Measurements from ENCODE around the gene RSRC1. TPM values are rescaled to one million over a fixed set of nuclear protein-coding genes. Genes with fewer than 3 reads are reported as not detected.
"Not testable (repeated sequence)": the region's sequence is repeated elsewhere in the genome, so short reads cannot be mapped to it uniquely, and the experiment has no call there.

RSRC1 gene
- total RNA-seq, 1 donor from 2014 or later: 38.9 TPM

DNA sequence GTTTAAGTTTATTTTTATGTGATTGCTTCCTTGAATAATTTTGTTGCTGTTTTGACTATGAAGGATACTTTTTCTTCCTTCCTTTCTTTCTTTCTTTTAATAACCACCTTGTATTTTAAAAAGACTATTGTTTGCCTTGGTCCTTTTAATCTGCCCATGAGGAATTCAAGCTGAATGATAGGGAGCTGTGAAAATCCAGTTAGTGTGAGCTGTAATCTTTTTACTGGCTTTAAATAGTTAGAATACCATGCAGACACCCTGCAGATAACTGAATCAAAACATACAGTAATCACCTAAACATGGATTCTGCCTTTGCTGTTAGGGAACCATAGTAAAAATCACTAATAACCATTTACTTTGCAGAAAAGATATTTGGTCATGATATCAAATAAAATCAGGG is 110.7 kb downstream of the RSRC1 start:
- no peak for DNase-seq (ENCODE audit: low read depth, low spot score)

DNA sequence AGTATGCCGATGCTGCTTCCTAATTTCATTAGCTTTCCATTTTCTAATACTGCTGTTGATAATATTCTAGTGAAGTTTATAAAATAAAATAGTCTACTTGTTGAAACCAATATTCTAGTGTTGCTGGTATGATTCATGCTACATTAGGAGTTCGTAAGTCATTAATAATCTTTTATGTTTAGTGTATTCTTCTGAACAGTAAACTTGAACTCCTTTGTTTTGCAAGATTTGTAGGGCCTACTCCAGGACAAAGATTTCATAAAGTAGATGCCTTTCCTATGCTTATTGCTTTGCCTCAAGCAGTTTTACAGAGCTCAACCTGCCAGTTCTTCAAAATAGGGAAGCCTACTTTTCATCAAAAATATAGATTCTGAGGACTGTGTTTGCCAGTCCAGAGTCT is 111.5 kb downstream of the RSRC1 start:
- no peak for DNase-seq (ENCODE audit: low read depth, low spot score)

DNA sequence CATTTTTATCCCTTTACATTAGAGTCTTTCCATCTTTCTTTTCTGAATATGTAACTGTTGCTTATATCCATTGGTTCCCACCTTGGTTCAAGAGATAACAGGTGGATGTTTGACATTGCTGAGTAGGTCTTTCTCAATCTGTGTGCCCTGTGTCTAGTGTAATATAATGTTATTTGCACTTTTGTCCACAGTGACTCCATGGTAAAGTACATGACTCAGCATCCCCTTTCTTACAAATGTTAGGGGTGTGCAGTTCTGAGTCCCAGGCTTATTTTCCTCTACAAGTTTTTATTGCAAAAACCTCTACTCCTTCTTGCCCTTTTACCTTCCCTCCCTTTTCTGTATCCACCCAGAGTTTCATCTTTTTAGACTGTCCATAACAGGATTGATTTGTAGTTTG is 116.5 kb downstream of the RSRC1 start:
- DNase-seq (ENCODE audit: low read depth, low spot score): no peak

DNA sequence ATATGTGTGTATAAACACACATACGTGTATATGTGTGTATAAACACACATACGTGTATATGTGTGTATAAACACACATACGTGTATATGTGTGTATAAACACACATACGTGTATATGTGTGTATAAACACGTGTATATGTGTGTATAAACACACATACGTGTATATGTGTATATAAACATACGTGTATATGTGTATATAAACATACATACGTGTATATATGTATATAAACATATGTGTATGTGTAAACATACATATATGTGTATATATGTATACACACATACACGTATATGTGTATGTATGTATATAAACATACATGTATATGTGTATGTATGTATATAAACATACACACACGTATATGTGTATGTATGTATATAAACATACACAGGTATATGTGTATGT is 119.1 kb downstream of the RSRC1 start:
- not testable (repeated sequence) for DNase-seq (ENCODE audit: low read depth, low spot score)

DNA sequence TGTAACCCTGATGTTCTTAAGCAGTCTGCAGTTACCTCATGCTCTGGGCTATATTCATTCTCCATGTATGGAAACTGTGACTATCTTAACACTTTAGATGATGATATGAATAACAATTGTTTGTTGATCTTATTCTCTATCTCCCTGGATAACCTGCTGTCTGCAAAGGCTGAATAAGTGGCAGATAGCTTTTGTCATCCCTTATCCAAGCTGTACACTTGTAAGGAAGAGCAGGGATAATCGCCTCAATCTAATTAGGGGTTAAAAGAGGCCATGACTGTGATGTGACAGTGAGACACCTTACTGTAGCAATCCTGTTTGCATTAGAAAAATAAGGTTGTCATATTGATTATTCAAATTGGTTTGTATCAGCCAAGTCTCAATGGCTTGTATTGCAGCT is 123.9 kb downstream of the RSRC1 start:
- DNase-seq (ENCODE audit: low read depth, low spot score): no peak

DNA sequence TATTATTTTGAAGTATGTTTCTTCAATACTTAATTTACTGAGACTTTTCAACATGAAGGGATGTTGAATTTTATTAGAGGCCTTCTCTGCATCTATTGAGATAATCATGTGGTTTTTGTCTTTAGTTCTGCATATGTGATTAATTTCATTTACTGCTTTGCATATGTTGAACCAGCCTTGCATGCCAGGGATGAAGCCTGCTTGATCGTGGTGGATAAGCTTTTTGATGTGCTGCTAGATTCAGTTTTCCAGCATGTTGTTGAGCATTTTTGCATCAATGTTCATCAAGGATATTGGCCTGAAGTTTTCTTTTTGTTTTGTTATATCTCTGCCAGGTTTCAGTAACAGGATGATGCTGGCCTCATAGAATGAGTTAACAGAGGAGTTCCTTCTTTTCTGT is 134.4 kb downstream of the RSRC1 start:
- DNase-seq (ENCODE audit: low read depth, low spot score): no peak

DNA sequence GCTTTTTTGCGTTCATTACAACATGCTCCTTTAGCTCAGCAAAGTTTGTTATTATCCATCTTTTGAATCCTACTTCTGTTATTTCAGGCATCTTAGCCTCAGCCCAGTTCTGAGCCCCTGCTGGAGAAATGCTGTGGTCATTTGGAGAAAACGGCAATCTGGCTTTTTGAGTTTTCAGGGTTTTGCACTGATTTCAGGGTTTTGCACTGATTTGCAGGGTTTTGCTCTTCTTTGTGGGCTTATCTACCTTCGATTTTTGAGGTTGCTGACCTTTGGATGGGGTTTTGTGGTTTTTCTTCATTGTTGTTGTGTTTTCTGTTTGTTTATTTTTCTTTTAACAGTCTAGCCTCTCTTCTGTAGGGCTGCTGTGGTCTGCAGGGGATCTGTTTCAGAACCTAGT is 137.4 kb downstream of the RSRC1 start:
- no peak for DNase-seq (ENCODE audit: low read depth, low spot score)

DNA sequence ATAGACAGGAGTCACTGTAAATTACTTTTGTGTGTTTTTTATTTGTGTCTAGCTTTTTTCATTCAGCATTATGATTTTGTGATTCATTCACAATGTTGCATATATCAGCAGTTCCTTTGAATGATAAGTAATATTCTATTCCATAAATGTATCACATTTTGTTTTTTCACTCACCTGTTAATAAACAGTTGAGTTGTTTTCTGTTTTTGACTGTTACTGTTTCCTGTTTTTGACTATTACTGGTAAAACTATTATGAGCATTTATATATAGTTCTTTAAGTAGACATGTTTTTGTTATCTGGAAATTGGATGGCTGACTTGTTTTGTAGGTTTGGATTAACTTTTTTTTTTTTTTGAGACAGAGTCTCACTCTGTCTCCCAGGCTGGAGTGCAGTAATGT is 138.4 kb downstream of the RSRC1 start:
- DNase-seq (ENCODE audit: low read depth, low spot score): no peak

DNA sequence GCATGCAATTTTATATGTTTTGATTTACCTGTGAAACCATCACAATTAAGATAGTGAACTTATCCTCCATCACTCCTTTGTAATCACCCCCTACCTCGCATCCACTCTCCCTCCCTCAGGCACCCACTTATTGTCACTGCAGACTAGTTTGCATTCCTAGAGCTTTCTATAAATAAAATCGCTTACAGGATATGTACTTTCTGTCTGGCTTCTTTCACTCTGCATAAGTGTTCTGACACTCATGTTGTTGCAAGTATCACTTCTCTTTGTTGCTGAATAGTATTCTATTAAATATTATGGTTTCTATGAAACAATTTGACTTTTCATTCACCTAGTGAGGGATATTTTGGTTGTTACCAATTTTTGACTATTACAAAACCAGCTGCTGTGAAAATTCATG is 139.3 kb downstream of the RSRC1 start:
- no peak for DNase-seq (ENCODE audit: low read depth, low spot score)

DNA sequence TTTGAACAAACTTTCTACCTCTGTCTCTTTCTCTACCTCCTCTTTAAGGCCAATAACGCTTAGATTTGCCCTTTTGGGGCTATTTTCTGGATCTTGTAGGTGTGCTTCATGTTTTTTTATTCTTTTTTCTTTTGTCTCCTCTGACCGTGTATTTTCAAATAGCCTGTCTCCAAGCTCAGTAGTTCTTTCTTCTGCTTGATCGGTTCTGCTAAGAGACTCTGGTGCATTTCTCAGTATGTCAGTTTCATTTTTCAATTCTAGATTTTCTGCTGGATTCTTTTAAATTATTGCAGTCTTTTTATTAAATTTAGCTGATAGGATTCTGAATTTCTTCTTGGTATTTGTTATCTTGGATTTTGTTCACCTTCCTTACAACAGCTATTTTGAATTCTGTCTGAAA is 148.7 kb downstream of the RSRC1 start:
- DNase-seq (ENCODE audit: low read depth, low spot score): no peak

DNA sequence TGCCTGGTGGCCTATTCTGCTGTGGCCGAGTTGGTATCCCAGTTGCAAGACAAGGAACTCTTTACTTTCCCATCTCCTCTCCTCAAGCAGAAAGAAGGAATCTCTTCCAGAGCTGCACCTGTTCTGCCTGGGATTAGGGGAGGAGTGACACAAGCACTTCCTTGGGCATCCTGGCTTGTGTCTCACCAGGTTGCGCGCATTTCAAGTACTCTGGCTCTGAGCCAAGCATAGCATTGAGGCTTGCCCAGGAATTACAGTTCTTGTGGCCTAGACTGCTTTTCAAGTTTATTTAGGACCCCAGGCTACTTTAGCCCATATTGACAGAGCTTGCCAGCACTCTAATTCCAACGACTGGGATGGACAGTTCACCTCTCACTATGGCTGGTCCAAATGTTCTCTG is 150.5 kb downstream of the RSRC1 start:
- no peak for DNase-seq (ENCODE audit: low read depth, low spot score)

DNA sequence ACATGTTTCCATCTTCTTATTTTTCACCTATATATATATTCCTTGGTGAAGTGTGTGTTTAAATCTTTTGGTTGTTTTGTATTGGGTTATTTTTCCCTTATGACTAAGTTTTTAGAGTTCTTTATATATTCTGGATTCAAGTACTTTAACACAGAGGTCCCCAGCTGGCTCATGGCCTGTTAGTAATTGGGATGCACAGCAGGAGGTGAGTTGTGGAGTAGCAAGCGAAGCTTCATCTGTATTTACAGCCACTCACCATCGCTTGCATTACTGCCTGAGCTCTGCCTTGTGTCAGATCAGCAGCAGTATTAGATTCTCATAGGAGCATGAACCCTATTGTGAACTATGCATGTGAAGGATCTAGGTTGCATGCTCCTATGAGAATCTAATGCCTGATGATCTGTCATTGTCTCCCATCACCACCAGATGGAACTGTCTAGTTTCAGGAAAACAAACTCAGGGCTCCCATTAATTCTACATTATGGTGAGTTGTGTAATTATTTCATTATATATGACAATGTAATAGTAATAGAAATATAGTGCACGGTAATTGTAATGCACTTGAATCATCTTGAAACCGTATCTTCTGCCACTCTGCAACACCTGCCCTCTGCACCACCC is 151.6 kb downstream of the RSRC1 start:
- no peak for DNase-seq (ENCODE audit: low read depth, low spot score)

DNA sequence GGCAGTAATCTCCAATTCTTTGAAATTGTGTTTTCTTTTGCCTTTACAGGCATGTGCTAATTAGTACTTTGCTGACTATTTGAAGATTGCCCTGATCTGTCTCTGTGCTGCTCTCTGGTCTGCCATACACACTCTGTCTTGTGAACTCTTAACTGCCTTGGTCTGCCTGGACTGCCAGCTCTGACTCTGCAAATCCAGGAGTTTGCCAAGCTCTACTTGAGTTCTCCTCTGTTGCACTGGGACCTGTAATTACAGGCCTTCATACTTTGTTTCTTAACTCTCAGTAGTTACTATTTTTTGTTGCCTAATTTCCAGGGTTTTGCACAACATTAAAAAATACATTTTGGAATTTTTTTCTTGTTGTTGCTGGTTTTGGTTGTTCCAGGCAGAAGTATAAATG is 155.0 kb downstream of the RSRC1 start:
- DNase-seq (ENCODE audit: low read depth, low spot score): no peak

DNA sequence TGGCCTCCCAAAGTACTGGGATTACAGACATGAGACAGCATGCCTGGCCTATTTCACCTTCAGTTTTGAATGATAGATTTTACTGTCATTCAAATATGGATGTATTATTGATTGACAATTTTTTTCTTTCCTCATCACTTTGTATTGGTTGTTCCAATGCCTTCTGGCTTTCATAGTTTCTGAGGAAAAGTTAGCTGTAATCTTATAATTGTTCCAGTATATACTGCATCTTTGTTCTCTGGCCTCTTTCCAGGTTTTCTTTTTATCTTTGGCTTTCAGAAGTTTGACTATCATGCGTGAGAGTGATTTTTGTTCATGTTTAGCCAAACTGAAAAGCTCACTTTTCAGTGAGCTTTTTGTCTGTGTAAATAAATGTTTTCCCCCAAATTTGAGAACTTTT is 157.1 kb downstream of the RSRC1 start:
- DNase-seq (ENCODE audit: low read depth, low spot score): no peak

DNA sequence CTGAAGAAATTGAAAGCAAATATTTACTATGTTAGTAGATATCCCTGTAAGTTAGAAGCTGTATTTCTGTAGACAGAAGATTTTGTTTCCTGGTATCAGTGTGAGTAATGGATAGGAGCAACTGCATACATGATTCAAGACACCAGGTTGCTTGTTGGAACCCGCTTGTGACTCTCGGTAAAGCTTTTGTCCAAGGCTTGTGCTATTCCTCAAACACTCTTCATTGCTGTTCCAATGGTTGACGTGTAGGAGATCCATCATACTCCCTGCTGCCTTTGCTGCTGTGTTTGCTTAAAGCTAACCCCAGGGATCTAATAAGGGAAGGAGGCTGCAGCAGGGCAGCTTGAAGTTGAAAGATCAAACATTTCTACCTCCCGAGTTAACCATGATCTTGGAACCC is 160.1 kb downstream of the RSRC1 start:
- DNase-seq (ENCODE audit: low read depth, low spot score): no peak

DNA sequence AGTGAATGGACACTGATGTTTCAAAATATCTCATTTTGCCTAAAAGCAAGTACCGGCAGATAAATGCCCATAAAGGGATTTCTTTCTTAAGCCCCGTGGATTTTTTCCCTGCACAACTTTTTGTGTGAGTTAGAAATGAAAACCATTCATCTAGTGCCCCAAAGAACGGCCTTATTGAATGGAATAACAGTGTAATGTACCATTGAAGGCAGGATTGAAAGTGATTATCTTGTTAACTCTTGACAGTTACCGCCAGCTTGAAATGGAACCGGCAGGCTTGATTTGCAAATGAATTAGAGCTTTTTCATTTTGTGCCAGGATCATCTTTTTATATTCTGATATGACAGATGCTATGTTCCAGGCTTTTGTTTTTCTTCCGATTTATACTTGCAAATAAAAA is 162.2 kb downstream of the RSRC1 start:
- DNase-seq (ENCODE audit: low read depth, low spot score): no peak

DNA sequence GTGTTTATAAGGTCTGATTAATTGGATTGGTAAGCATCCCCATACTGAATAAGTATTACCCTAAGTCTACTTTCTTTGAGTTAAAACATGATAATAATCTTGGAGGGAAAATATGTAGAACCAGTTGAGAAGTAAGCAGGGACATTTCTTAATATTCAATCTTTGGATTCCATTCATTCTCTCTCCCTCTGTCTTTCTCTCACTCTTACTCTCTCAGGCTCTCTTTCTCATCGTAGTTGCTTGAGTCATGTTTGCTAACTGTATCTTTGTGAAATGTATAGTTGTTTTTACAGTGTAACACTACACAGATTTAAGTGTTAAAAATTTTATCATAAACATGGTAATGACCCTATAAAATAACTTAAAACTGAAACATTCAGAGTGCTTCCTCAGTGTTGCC is 163.8 kb downstream of the RSRC1 start:
- no peak for DNase-seq (ENCODE audit: low read depth, low spot score)

DNA sequence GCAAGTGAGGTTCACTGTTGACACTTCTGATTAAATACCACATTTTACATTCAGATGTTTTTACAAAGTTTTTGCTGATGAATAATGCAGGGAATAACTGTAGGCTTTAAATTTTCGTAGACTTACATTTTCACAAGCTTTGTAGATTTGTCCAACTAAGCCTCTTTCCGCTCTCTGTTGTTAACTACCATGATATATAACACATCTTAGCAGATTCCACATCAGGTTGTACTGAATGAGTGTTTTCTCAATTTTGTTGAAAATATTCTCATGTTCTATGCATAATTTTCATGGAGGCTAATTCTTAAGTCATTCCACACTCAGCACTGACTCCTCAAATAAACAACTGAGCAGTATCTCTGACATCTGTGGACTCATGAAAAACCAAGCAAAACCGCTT is 168.3 kb downstream of the RSRC1 start:
- DNase-seq (ENCODE audit: low read depth, low spot score): no peak

DNA sequence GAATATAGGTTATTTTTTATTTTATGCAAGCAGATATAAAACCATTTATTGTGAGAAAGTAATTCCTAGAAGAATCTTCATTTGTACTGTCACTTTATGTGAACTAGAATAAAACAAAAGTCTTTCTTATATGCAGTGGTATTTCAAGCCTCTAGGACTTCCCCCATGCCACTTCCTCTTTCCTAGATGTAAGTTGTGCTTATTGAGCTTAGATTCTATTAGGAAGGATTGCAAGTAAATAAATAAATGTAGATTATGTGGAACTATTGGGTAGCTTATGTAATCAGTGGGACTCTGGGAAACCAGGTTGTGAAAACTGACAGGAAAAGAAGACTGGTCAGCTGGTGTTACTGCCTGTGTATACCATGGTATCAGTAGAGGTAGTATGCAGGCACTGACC is 169.7 kb downstream of the RSRC1 start:
- no peak for DNase-seq (ENCODE audit: low read depth, low spot score)

DNA sequence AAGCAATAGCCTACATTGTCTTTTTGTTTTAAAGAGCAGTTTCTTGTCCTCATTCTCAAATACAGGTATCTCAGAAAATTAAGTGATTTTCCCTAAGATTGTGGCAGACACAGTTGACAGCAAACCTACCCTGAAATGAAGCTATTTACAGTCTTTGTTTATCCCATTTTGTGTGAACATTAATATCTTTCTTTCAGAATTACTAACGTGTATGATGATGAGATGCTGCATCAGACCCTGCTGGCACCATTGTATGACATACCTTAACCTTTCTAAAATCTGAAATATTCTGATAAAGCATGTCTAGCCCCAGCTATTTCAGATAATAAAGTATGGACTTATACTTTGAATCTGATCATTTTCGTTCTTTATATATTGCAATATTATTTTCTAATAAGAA is 185.9 kb downstream of the RSRC1 start:
- DNase-seq (ENCODE audit: low read depth, low spot score): no peak

DNA sequence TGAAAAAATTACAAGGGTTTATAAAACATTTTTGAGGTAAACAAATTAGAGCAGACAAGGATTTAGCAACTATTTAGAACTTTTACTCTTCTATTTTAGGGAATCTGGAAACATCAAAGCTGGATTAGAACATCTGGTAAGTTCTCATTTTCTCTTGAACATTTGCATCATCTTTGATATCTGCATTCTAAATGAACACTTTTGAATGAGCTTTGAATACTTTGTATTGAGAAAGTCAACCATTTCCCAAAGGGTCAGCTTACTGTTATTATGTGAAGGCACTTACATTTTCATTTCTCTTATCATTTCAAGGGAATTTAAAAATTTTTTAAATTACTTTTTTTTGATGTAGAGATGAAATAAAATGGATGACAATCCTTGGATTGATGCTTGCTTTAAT is 188.1 kb downstream of the RSRC1 start:
- DNase-seq (ENCODE audit: low read depth, low spot score): no peak

DNA sequence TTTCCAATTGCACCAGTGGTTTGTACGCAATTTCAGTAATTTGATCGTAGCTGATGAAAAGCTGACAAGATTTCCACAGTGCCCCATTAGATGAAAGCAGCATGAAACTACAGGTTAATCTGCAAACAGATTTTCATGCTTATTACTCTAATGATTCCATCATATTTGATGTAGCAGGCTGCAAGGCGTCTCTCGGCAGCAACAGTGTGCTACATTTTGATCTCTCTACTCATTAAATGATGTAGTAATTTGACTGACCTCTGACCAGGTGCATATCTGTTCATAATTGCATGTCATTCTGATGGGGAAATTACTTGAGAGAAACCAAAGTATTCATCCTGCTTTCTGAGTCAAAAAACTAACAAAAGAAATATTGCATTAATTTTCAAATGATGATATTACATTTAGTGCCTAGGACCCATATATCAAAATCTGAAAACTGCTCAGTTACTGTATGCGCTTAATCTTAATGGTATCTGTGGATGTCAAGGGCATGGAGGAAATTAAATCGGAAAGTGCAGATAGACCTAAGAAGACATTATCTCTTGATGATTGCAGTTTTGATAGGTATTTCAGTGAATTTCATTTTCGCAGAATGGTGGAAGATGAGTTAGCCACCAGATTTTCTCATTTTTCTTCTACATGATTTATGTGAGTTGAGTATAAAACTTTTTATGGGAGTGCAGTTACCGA is 198.5 kb downstream of the RSRC1 start:
- no peak for DNase-seq (ENCODE audit: low read depth, low spot score)

DNA sequence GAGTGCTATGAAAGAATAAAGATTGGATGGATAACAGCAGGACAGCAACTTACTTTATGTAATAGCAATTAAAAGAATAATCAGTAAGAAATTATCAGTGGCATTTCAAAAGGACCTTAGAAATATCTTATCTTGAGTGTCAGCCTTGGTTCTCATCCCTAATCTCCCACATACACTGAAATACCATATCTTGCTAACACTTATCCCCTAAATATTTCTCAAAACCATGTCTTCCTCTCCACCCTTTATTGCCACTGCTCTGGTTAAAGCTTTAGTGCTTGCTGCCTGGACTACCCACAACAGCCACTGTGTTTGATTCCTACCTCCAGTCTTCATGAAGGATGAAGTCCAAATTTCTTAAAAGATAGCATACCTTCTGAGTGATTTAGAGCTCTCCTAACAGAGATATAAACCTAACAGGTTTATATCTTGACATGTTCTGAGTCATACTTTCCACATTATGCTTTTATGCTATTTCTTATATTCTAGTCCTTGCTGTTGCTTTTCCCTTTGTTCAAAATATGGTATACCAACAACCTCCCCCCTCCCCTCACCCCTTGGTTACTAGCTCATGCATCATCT is 202.8 kb downstream of the RSRC1 start:
- DNase-seq (ENCODE audit: low read depth, low spot score): no peak
